ENCODE measurements around the gene UBQLN4. TPM values are rescaled to one million over a fixed set of nuclear protein-coding genes. Genes with fewer than 3 reads are reported as not detected.

The UBQLN4 gene
- total RNA-seq, 1 donor from 2014 or later, result 28.2 TPM

DNA sequence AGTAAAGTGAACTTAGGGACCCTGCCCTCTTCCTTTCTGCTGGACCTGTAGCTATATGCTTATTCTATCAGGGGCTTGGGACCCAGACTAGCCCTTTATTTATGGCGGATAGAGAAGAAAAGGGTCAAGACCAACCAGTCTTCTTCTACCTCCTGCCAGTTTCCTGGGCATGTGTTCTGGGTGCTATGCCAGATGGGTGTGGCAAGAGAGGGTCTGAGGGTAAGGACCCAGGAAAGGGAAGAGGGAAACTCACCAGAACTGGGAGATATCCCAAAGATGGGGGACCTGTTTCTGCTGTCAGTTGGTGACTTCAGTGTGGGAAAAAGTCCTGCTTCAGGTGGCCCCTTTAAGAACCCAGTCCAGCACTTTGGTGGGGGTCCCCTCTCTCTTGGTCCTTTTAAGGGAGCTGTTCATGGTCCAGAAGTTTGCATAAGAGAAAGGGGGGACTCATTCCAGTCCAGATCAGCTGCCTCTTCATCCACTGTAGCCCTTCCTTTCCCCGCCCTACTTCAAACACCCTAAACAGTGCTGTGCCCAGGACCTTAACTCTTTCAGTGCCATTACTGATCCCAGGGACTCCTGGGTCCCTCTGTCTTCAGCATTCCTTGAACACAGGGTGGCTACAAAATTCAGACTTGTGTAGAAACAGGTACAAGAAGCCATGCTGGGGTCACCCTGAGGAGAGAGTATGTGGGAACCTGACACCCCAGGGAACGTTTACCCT, 51.2 kb downstream of the UBQLN4 start:
- peak overlapping the region; percentile 48 for H3K4me3 ChIP-seq (ENCODE audit: low read depth, low read length)
- no peak for DNase-seq (ENCODE audit: low read depth)

DNA sequence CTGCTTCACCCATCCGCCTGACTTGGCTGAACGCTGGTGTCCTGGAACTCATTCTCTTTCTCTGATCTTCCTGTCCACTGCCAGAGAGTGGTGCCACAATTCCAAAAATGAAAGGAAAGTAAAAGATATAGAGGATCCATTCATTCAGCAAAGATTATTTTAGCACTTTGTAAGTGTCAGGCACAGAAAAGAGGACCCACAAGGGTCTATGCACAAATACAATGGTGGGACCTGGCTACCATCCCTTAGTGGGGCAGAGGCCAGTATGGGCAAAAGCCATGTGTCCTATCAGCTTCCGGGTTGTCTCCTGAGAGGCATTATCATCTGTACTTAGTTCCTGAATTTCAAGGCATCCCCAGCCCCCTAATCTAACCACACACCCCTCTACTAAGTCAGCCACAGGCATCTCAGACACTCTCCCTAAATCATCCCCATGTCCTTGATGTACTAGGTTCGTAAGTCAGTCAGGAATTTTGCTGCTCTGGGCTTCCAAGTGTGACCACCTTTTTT, 51.9 kb downstream of the UBQLN4 start:
- H3K4me3 ChIP-seq (ENCODE audit: low read depth, low read length), result peak overlapping the region; percentile 48
- TF ChIP-seq CTCF (conservative IDR thresholded peaks at IDR 0.05; ENCODE audit: low read depth, low read length), result peak; percentile 31
- peak; percentile 25 for DNase-seq (ENCODE audit: low read depth)

More for the DNA sequence above, 51.2 kb downstream of the UBQLN4 start:
- TF ChIP-seq CTCF (conservative IDR thresholded peaks at IDR 0.05; ENCODE audit: low read depth, low read length), result no peak

DNA sequence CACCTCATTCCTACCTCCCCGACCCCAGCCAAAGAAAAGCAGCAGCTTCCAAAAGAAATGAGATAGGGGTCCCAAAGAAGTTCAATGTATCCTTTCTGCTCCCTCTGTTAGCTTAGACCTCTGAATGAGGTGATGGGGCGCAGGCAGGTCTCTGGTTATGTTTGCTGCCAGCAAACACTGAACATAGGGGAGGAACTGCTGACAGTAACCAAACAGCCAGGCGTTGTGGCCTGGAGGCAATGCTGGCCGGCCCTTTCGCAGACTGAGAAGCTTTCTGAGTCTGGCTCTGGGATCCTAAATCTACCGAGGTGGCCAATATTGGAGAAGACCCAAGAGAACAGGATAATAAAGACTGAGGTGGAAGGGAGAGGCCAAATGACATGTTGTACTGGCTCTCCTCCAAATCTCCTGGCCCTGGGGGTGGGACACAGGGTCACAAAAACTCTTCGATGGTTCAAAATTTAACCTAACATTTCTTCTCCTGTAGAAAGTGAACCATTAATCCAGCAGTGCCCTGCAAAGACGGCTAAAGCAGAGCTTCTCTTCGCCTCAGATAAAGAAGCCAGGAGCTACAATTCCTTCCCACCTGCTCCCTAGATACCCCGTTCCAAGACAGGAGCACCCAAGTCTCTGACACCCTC, 52.5 kb downstream of the UBQLN4 start:
- no peak for TF ChIP-seq CTCF (conservative IDR thresholded peaks at IDR 0.05; ENCODE audit: low read depth, low read length)

DNA sequence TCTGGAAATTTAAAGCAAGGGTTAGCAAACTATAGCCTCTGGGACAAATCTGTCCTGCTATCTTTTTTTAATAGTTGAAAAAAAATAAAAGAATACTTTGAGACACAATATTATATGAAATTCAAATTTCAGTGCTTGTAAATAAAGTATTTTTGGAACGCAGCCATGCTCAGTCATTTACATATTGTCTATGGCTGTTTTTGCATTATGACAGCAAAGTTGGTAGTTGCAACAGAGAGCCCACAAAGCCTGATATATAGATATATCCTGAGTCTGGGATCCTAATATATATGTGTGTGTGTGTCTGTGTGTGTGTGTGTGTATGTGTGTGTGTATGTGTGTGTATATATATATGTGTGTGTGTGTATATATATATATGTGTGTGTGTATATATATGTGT, 53.6 kb downstream of the UBQLN4 start:
- TF ChIP-seq CTCF (conservative IDR thresholded peaks at IDR 0.05; ENCODE audit: low read depth, low read length), result no peak
- DNase-seq (ENCODE audit: low read depth), result no peak
- no peak overlapping the region for H3K4me3 ChIP-seq (ENCODE audit: low read depth, low read length)

More for the DNA sequence above, 52.5 kb downstream of the UBQLN4 start:
- DNase-seq (ENCODE audit: low read depth), result no peak
- H3K4me3 ChIP-seq (ENCODE audit: low read depth, low read length), result peak overlapping the region; percentile 48

- no peak for DNase-seq (ENCODE audit: low read depth)
- no peak overlapping the region for H3K4me3 ChIP-seq (ENCODE audit: low read depth, low read length)
- no peak for TF ChIP-seq CTCF (conservative IDR thresholded peaks at IDR 0.05; ENCODE audit: low read depth, low read length)
Measured at GRCh38 chr1:155996166-155996565, 57.4 kb downstream of the UBQLN4 start.

GRCh38 chr1:155993595-155993994, 60.0 kb downstream of the UBQLN4 start:
- no peak for DNase-seq (ENCODE audit: low read depth)
- no peak overlapping the region for H3K4me3 ChIP-seq (ENCODE audit: low read depth, low read length)
- TF ChIP-seq CTCF (conservative IDR thresholded peaks at IDR 0.05; ENCODE audit: low read depth, low read length), result no peak

Data from epithelial cell of proximal tubule (primary cell).